VCaP (cell line): ENCODE data around the gene ADGRD2.

Experiments used
- H3K27ac ChIP-seq: fragments of 450-650 bp; 2 replicates; pipeline ENCODE4 v1.5.1; 2017
- CTCF ChIP-seq: fragments of 450-650 bp; conservative IDR thresholded peaks from 2 replicates; pipeline ENCODE4 v1.5.1; 2017; ENCODE audit warnings: mild to moderate bottlenecking, moderate library complexity

The ADGRD2 gene

GRCh38 chr9:124495126-124496074 lies 45.1 kb downstream of the ADGRD2 start:
- no peak for TF ChIP-seq CTCF
- no peak overlapping the region for H3K27ac ChIP-seq

- no peak overlapping the region for H3K27ac ChIP-seq
- TF ChIP-seq CTCF = no peak
Observed at GRCh38 chr9:124496075-124496449, 45.8 kb downstream of the ADGRD2 start.

GRCh38 chr9:124496463-124496862 lies 46.2 kb downstream of the ADGRD2 start:
- H3K27ac ChIP-seq = no peak overlapping the region
- no peak for TF ChIP-seq CTCF

GRCh38 chr9:124497441-124497840 lies 47.2 kb downstream of the ADGRD2 start:
- no peak for TF ChIP-seq CTCF
- H3K27ac ChIP-seq = no peak overlapping the region

- no peak for TF ChIP-seq CTCF
- no peak overlapping the region for H3K27ac ChIP-seq
Observed at GRCh38 chr9:124498040-124498439, 47.8 kb downstream of the ADGRD2 start.

GRCh38 chr9:124498499-124499146 lies 48.4 kb downstream of the ADGRD2 start:
- TF ChIP-seq CTCF = no peak

GRCh38 chr9:124499216-124499615 lies 49.0 kb downstream of the ADGRD2 start:
- H3K27ac ChIP-seq = no peak overlapping the region
- TF ChIP-seq CTCF = no peak

More at GRCh38 chr9:124498499-124499146, 48.4 kb downstream of the ADGRD2 start:
- H3K27ac ChIP-seq = no peak overlapping the region
